CD4-positive, alpha-beta T cell treated with Interleukin-6 at 100 ng/mL for 8 hours (primary cell): ENCODE data around the gene CAPG.
"Not testable (repeated sequence)": the region's sequence is repeated elsewhere in the genome, so short reads cannot be mapped to it uniquely, and the experiment has no call there.

Experiments
- DNase-seq: peaks from one replicate; pipeline ENCODE4 v3.0.0-alpha.2; 2020; ENCODE audit warnings: mixed read lengths, low spot score

CAPG gene

DNA sequence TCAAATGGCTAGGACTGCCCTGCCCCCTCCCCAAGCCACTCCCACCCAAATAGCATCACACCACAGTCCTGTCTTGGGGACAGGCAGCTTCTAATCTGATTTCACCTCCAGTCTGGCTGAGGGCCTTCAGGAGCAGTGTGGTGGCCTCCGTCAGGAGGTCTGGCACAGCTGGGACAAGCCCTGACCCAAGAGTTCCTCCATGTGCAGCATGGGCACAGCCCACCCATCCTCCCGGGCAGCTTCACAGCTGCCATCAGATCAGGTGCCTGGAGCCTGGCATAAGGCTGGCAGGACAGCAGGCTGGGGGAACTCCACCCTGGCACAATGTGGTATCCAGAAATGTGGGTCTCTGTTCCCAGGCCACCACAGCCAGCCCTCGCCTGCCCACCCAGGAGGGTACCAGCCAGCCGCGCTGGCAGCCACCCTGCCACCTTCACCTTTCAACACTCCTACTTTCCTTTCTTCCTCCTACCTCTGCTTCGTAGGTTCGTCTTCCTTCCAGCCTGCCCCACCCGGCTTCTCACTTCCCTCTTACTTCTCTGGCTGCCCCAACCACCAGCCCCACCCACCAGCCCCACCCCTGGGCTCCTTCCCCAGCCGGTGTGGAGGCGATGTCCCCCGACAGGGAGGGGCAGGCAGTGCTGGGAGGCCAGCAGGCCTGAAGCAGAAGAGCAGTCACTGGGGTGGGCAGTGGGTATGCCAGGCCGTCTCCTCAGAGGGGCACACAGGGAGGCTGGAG, at the start of gene CAPG:
TSS of gene CAPG (minus strand) at position 522 of the 739 bp plus-strand sequence. CDS start 8,221 bp downstream, outside the sequence.
- DNase-seq = peak; percentile 44

- DNase-seq = no peak
These were observed 49.6 kb upstream of the CAPG start for GRCh38 chr2:85459771-85460170.

- no peak for DNase-seq
These were observed 48.7 kb upstream of the CAPG start for GRCh38 chr2:85458601-85459563.

DNA sequence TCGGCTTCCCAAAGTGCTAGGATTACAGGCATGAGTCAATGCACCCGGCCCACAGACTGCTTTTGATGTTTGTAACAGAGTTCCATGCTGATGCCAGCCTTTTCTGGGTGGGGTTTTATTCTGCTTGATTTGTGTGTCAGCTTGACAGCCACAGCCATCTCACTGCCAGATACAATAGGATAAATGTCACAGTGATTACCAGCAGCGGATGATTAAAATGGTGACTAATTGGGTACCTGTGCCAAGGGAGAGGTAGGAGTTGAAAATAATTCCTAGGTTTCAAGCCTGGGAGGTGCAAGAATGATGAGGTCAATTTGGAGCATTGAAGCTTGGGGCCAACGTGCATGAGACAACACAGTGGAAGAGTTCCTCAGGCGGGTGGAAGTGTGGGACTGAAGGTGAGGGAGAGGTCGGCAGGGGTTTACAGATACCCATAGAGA, 47.7 kb upstream of the CAPG start:
- no peak for DNase-seq

GRCh38 chr2:85457043-85457442, 46.9 kb upstream of the CAPG start:
- no peak for DNase-seq

GRCh38 chr2:85455552-85456090, 45.5 kb upstream of the CAPG start:
- no peak for DNase-seq

- DNase-seq = no peak
These were observed 43.4 kb upstream of the CAPG start for GRCh38 chr2:85453571-85453970.

DNA sequence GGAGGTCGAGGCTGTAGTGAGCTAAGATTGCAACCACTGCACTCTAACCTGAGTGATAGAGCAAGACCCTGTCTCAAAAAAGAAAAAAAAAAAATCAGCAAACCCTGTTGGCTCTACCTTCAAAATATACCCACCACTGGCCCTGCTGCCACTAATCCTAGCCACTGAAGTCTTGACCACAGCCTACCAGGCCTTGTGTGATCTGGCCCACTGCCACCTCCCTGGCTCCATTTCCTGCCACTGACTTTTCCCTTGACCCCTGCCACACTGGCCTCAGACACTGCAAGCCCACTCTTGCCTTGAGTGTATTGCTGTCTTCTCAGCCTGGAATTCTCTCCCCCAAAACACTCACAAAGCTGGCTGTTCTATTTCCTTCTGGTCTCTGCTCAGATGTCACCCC, 42.1 kb upstream of the CAPG start:
- no peak for DNase-seq

GRCh38 chr2:85449214-85449588, 39.0 kb upstream of the CAPG start:
- DNase-seq = no peak

- no peak for DNase-seq
These were observed 38.5 kb upstream of the CAPG start for GRCh38 chr2:85448461-85449213.

DNA sequence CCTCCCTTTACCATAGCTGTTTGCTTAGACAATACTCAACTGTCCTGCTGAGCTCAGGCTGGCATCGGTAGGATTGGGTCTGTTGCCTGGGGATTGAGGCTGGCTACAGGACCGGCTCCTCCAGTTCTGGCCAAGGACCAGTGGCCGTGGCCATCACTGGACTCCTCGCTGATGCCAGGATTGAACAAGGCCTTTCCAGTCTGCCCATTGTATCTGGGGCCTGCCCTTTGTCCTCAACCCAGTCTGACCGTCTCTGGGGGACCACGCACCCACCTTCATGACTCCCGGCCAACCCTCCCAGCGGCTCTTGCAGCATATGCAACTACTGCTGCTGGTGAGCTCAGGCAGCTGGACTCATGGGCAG, 37.0 kb upstream of the CAPG start:
- DNase-seq = no peak

- DNase-seq = no peak
These were observed 36.4 kb upstream of the CAPG start for GRCh38 chr2:85446296-85447221.

GRCh38 chr2:85445316-85446295, 35.4 kb upstream of the CAPG start:
- no peak for DNase-seq

GRCh38 chr2:85444629-85445172, 34.5 kb upstream of the CAPG start:
- DNase-seq = no peak

- DNase-seq = no peak
These were observed 31.7 kb upstream of the CAPG start for GRCh38 chr2:85441864-85442263.

DNA sequence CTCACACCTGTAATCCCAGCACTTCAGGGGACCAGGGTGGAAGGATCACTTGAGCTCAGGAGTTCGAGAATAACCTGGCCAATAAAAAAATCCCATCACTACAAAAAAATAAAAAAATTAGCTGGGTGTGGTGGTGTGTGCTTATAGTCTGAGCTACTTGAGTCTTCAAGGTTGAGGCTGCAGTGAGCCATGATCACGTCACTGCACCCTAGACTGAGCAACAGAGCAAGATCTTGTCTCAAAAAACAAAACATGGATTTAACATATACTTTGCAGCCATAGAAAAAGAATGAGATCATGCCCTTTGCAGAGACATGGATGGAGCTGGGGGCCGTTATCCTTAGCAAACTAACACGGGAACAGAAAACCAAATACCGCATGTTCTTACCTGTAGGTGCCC, 30.6 kb upstream of the CAPG start:
- no peak for DNase-seq

DNA sequence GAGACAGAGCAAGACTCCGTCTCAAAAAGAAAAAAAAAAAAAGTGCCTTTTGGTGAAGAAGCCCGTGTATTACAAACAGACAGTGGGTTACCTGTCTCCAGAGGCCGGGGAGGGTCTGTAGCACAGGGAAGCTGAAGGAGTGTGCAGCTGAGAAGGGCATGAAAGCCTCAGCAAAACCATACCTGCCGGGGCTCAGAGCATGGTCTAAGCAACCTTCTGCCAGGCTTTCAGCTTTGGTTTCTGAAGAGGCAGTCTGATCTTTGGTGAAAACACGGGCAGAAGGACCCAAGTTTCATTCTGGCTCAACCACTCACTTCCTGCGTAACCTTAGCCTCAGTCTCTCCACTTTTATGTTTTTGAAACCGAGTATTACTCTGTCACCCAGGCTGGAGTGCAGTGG, 29.8 kb upstream of the CAPG start:
- DNase-seq = no peak

DNA sequence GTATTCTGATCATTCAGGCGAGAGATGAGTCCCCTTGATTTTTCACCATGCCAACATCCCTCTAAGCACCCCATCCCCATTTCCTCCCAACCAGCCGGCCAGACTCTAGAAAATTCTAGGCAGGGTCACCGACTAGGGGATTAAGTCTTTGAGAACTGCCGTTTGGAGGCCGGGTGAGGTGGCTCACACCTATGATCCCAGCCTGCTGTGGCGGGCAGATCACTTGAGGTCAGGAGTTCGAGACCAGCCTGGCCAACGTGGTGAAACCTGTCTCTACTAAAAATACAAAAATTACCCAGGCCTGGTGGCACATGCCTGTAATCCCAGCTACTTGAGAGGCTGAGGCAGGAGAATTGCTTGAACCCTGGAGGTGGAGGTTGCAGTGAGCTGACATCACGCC, 29.4 kb upstream of the CAPG start:
- DNase-seq = not testable (repeated sequence)

DNA sequence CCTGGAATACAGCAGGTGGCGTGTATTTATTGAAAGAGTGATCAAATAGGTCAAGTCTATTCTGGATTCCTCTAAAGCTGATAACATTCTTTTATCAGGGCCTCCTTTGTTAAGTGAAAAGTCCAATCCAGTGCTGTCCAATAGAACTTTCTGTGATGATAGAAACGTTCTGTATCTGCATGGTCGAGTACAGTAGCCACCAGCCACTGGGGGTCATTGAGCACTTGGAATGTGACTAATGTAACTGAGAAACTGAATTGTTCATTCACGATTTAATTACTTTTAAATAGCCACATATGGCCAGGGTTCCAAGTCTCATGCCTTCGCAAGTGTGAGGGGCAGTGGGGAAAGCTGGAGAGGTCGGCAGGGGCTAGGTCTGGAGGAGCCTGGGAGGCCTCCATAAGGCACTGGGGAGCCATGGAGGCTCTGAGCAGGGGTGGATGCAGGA, 28.9 kb upstream of the CAPG start:
- DNase-seq = no peak
